Fibroblast of mammary gland (primary cell): ENCODE results near the gene DOCK2.

Experiments used
- DNase-seq: peaks from one replicate; pipeline ENCODE4 v3.0.0-alpha.2; 2010; ENCODE audit warnings: low read depth
- H3K4me3 ChIP-seq: 2 replicates; pipeline ENCODE4 v1.5.1; 2011; ENCODE audit warnings: low read depth, mild to moderate bottlenecking, low read length, moderate library complexity; ENCODE audit not compliant: control insufficient read depth
- TF ChIP-seq, protein P1 (sequence below): conservative IDR thresholded peaks from 2 replicates; pipeline ENCODE4 v1.5.1; 2011; ENCODE audit warnings: low read depth, low read length, inconsistent platforms; ENCODE audit not compliant: control insufficient read depth, insufficient read depth

Gene DOCK2

DNA sequence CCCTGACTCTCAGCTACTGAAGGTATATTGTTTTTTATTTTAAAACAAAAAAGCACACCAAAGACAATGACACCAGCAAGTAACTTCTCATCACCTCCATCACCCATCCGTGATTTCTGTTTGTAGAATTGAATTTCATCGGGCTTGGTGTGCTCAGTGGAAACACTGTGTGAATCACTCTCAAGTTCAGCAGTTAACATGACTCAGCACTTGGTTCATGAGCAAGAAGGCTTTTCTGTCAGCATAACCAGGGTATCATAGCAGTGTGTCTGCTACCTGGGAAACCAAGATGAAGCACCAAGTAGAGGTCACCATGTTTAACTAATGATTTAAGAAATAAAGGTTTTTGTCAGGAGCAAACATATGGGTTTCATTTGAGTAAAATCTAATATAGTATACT lies 219.5 kb downstream of the DOCK2 start:
- no peak overlapping the region for H3K4me3 ChIP-seq
- DNase-seq, result peak; percentile 91
- TF ChIP-seq, protein P1, sequence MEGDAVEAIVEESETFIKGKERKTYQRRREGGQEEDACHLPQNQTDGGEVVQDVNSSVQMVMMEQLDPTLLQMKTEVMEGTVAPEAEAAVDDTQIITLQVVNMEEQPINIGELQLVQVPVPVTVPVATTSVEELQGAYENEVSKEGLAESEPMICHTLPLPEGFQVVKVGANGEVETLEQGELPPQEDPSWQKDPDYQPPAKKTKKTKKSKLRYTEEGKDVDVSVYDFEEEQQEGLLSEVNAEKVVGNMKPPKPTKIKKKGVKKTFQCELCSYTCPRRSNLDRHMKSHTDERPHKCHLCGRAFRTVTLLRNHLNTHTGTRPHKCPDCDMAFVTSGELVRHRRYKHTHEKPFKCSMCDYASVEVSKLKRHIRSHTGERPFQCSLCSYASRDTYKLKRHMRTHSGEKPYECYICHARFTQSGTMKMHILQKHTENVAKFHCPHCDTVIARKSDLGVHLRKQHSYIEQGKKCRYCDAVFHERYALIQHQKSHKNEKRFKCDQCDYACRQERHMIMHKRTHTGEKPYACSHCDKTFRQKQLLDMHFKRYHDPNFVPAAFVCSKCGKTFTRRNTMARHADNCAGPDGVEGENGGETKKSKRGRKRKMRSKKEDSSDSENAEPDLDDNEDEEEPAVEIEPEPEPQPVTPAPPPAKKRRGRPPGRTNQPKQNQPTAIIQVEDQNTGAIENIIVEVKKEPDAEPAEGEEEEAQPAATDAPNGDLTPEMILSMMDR, result no peak

DNA sequence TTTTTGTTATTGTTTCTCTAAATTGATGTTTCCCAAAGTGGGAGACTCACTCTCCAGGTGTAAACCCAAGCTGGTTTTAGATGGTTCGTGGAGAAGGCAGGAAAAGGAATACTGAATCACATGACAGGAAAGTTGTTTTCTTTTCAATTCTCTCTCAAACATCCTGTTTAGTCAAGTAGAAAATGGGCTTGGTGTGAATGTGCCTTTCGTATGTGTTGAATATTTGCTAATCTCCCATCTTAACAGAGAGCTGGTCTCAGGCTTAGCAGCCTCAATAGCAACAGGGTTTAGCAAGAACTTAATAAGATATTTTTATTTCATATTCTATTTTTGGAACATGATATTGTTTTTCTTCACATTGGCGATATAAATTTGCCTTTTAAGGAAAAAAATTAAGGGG lies 223.5 kb downstream of the DOCK2 start:
- TF ChIP-seq, protein P1, result no peak
- no peak for DNase-seq
- H3K4me3 ChIP-seq, result no peak overlapping the region

DNA sequence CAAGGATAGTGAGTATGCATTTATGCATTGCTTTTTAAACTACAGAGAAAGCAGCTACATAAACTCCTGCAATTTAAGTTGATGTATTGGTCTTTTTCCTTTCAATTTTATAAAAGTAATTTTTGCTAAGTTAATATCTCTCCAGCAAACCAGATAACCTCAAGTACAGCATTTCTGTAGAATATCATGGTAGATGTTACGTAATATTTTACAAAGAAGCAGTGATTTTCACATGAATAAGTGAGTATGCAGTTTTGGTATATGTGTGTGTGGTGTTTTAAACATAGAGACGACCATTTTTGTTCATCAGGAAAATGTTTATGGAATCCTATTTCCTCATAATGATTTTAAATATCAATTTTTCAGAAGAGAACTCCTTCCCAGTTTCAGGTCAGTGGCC lies 224.4 kb downstream of the DOCK2 start:
- TF ChIP-seq, protein P1, result no peak
- no peak for DNase-seq

DNA sequence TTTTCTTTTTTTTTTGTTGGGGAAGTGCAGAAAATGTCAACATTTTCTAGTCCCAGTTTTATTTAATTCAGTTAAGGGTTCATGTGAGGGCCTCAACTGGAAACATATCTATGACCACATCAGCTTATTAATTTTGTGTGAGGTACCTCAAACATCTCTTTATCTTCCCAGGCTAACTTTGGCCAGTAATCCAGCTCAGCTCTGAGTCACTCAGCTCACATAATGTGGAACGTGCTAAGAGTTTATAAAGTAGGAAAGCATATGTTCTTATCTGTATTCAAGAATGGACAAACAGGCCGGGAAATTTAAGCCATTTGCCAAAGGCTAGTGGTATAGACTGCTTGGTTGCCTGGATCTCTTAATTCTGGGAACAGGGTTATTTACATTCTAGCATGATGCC lies 224.9 kb downstream of the DOCK2 start:
- TF ChIP-seq, protein P1, result no peak
- peak; percentile 79 for DNase-seq
- no peak overlapping the region for H3K4me3 ChIP-seq

More for the DNA sequence above, 224.4 kb downstream of the DOCK2 start:
- H3K4me3 ChIP-seq, result no peak overlapping the region

DNA sequence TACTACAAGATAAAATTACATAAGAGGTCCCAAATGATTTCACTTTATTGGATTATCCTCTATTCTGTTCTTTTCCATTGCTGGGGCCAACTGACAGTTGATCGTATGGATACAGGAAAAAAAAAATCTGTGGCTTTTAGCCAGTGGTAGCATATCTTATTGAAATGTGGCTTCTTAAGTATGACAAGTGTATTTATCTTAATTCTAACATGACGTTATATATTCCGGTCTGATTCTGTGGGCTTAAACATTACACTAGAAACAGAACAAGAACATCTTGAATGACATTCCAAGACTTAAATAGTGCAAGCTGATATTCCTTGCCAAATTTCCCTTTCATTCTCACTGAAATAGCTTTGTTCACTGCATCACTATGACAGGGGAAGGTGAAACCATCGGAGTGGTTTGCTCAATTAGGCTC lies 225.3 kb downstream of the DOCK2 start:
- TF ChIP-seq, protein P1, result no peak
- no peak for DNase-seq
- H3K4me3 ChIP-seq, result no peak overlapping the region

DNA sequence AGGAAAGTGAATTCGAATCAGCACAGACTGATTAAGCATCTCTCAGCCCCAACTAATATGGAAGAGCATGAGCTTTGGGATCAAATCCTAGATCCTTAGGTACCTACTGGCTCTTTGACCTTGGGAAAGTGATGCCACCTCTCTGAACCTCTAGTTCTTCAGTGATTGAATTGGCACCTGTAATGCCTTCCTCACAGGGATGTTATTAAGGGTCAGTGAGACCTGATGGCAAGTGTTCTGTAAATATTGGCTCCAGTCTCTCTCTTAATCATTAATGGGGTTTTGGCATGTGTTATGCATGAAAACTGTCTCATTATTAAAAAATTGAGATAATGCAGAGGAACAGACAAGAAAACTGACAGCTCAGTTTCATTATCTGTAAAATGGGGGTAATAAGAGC lies 227.4 kb downstream of the DOCK2 start:
- no peak for DNase-seq
- TF ChIP-seq, protein P1, result no peak
- no peak overlapping the region for H3K4me3 ChIP-seq

DNA sequence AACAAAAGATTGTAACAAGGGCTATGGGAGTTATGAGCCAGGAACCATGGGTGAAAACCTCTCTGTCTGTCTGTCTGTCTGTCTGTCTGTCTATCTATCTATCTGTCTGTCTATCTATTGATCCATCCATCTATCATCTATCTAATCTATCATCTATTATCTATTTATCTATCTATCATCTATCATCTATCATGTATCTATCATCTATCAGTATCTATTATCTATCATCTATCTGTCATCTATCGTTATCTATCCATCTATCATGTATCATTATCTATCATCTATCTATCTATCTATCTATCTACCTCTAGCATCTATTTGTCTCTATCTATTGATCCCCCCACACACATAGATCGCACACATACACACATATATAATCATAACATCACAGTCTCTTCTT lies 230.3 kb downstream of the DOCK2 start:
- no peak overlapping the region for H3K4me3 ChIP-seq
- DNase-seq, result no peak
- TF ChIP-seq, protein P1, result no peak
